Activated CD4-positive, alpha-beta T cell treated with anti-CD3 and anti-CD28 coated beads for 36 hours (primary cell): Measurements from ENCODE around the gene P2RY11. TPM values are rescaled to one million over a fixed set of nuclear protein-coding genes. Genes with fewer than 3 reads are reported as not detected.

ENCODE experiments used
- ATAC-seq: fragments of 200-7000 bp; cut with Tn5 transposase; one replicate; pipeline ENCODE4 v1.10.0; 2021; ENCODE audit warnings: mild to moderate bottlenecking, moderate library complexity
- CTCF ChIA-PET: fragments of 350-600 bp; sonication (Branson Sonifier 250); formaldehyde crosslinking; loops from one replicate; lab custom pipeline; 2021; ENCODE audit warnings: antibody characterized with exemption; lab: Charles Lee
- POLR2A ChIA-PET: fragments of 350-600 bp; sonication (Branson Sonifier 250); formaldehyde crosslinking; loops from one replicate; lab custom pipeline; 2021; ENCODE audit warnings: antibody characterized with exemption, inconsistent platforms; lab: Charles Lee
- DNase-seq: peaks from one replicate; pipeline ENCODE4 v3.0.0-alpha.2; 2020
- H3K27ac Mint-ChIP-seq: one replicate; pipeline ENCODE4 v1.8.0; 2021; ENCODE audit warnings: mixed read lengths
- H3K27me3 Mint-ChIP-seq: one replicate; pipeline ENCODE4 v1.8.0; 2021; ENCODE audit warnings: mixed read lengths
- H3K36me3 Mint-ChIP-seq: one replicate; pipeline ENCODE4 v1.8.0; 2021; ENCODE audit warnings: low read depth, mixed read lengths
- H3K4me1 Mint-ChIP-seq: one replicate; pipeline ENCODE4 v1.8.0; 2021; ENCODE audit warnings: mixed read lengths
- H3K4me3 Mint-ChIP-seq: one replicate; pipeline ENCODE4 v1.8.0; 2021; ENCODE audit warnings: mild to moderate bottlenecking, moderate library complexity, mixed read lengths
- H3K9me3 Mint-ChIP-seq: one replicate; pipeline ENCODE4 v1.8.0; 2021; ENCODE audit warnings: low read depth, mixed read lengths
- intact Hi-C, 2 experiments: fragments of 100-400 bp; cut with DNase I in 1 of 2; cut with micrococcal nuclease in 1 of 2; formaldehyde crosslinking; loops; one replicate each; pipeline versions ENCODE4 v1.14.2 to v1.15.1; 2022 to 2024; cut with DNase I, micrococcal nuclease
- total RNA-seq, 2 experiments: library from RNA; stranded (reverse); gene quantifications; one replicate each; pipeline ENCODE4 v1.2.3, GENCODE V29; 2021

The P2RY11 gene
- total RNA-seq, 2 experiments from 2014 or later: 46.4 to 52.1 TPM

DNA sequence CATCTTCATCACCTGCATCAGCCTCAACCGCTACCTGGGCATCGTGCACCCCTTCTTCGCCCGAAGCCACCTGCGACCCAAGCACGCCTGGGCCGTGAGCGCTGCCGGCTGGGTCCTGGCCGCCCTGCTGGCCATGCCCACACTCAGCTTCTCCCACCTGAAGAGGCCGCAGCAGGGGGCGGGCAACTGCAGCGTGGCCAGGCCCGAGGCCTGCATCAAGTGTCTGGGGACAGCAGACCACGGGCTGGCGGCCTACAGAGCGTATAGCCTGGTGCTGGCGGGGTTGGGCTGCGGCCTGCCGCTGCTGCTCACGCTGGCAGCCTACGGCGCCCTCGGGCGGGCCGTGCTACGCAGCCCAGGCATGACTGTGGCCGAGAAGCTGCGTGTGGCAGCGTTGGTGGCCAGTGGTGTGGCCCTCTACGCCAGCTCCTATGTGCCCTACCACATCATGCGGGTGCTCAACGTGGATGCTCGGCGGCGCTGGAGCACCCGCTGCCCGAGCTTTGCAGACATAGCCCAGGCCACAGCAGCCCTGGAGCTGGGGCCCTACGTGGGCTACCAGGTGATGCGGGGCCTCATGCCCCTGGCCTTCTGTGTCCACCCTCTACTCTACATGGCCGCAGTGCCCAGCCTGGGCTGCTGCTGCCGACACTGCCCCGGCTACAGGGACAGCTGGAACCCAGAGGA lies 2.6 kb downstream of the P2RY11 start:
- intact Hi-C loops: loop anchor here (1.0 to 2.0 kb wide), 3 partner anchors 15 to 179 kb away; no protein-coding TSS in a partner anchor
- Mint-ChIP-seq H3K27me3 (no peaks in the 10 kb centered on the region), H3K36me3 (peaks cover 74% of the 10 kb centered on the region), H3K27ac (peak overlapping the region; percentile 19), H3K4me1 (peaks cover 58% of the 10 kb centered on the region), H3K9me3 (no peaks in the 10 kb centered on the region), H3K4me3 (peak overlapping the region; percentile 15)
- ChIA-PET POLR2A (interaction anchor here (0.6 to 1.1 kb wide), 3 partner anchors 8 to 135 kb away, joined by 3 to 5 read pairs (median 3); partner anchors contain the start of gene PPAN), CTCF (interaction anchor here (0.5 to 2.2 kb wide), 9 partner anchors 8 to 212 kb away, joined by 3 to 9 read pairs (median 4); partner anchors contain the start of gene PPAN)
- no peak for ATAC-seq
- DNase-seq: no peak

DNA sequence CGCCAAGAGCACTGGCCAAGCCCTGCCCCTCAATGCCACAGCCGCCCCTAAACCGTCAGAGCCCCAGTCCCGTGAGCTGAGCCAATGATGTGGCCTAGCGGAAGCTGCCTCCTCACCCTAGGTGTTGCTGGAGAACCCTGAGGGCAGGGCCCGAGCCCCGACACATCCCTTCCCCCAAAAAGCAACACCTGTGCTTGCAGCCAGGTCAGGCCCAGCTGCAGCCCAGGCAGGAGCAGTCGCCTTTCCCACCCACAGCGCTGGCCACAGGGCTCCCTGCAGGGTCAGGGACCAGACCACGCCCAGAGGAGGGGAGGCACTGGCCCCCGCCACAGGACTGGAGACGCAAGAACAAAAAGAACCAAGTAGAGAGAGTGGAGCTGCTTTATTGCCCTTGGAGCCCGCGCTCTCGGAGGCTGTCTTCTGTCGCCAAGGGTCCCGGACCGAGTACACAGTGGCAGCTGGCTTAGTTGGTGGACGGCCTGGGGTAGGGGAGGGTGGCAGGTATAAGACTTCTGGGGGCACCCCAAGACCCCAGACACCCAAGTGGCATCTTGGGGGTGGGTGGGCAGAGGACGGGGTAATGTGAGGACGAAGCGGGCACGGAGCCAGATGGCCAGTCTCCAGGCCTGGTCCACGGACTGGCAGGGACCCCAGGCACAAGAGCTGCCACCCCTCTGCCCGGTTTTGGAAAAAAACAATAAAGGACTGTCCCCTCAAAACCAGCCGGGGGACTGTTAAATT lies 3.3 kb downstream of the P2RY11 start:
- intact Hi-C loops: loop anchor here in 1 of 2 experiments (5.0 kb wide), 1 partner anchor 183 kb away; no protein-coding TSS in a partner anchor
- no peak for ATAC-seq
- H3K36me3 Mint-ChIP-seq: peaks cover 71% of the 10 kb centered on the region
- H3K27me3 Mint-ChIP-seq: no peaks in the 10 kb centered on the region
- H3K4me3 Mint-ChIP-seq: peak overlapping the region; percentile 15
- peak; percentile 39 for DNase-seq
- H3K4me1 Mint-ChIP-seq: peaks cover 51% of the 10 kb centered on the region
- H3K27ac Mint-ChIP-seq: peak overlapping the region; percentile 19
- H3K9me3 Mint-ChIP-seq: no peaks in the 10 kb centered on the region
- CTCF ChIA-PET: interaction anchor here (0.5 to 2.2 kb wide), 4 partner anchors 9 to 135 kb away, joined by 3 to 9 read pairs (median 4); partner anchors contain the start of gene PPAN
- POLR2A ChIA-PET: interaction anchor here (0.6 to 1.1 kb wide), 4 partner anchors 9 to 134 kb away, joined by 3 to 5 read pairs (median 3); partner anchors contain the start of gene PPAN

DNA sequence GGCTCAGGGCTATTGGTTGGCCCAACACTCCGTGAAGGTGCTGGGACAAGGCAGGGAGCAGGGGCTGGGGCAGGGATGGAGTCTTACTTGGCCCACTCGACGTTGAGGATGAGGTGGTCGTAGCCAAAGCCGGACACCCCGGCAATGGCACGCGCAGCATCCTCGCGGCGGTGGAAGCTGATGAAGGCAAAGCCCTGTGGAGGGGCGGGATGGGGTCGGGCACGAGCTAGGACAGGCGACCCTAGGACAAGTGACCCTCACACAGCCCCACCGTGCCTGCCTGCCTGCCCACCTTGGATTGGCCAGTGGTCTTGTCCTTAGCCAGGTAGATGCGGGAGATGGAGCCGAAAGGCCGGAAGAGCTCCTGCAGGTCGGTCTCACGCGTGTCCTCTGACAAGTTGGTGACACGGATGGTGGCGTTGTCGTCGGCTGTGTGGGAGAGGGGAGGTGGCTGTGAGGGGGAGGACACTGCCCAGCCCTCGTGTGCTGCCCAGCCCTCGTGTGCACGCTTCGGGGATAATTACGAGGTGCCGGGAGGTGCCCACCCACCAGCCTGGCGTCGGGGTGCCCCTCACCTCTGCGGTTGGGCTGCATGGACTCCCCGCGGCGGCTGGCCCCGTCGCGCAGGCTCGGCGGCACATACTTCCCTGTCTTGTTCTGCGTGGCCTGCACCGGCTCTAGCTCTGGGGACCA lies 4.0 kb downstream of the P2RY11 start:
- peak; percentile 25 for DNase-seq
- H3K4me1 Mint-ChIP-seq: peaks cover 46% of the 10 kb centered on the region
- intact Hi-C loops: loop anchor here in 1 of 2 experiments (5.0 kb wide), 1 partner anchor 183 kb away; no protein-coding TSS in a partner anchor
- ChIA-PET CTCF (interaction anchor here (1.0 to 2.7 kb wide), 6 partner anchors 9 to 222 kb away, joined by 3 to 8 read pairs (median 4); partner anchors contain the start of gene PPAN), POLR2A (interaction anchor here (0.9 kb wide), 1 partner anchor 36 kb away, joined by 3 read pairs; no protein-coding TSS in a partner anchor)
- no peak overlapping the region for H3K4me3 Mint-ChIP-seq
- H3K27ac Mint-ChIP-seq: peak overlapping the region; percentile 42
- no peak for ATAC-seq
- H3K9me3 Mint-ChIP-seq: no peaks in the 10 kb centered on the region
- H3K27me3 Mint-ChIP-seq: no peaks in the 10 kb centered on the region
- peaks cover 66% of the 10 kb centered on the region for H3K36me3 Mint-ChIP-seq

DNA sequence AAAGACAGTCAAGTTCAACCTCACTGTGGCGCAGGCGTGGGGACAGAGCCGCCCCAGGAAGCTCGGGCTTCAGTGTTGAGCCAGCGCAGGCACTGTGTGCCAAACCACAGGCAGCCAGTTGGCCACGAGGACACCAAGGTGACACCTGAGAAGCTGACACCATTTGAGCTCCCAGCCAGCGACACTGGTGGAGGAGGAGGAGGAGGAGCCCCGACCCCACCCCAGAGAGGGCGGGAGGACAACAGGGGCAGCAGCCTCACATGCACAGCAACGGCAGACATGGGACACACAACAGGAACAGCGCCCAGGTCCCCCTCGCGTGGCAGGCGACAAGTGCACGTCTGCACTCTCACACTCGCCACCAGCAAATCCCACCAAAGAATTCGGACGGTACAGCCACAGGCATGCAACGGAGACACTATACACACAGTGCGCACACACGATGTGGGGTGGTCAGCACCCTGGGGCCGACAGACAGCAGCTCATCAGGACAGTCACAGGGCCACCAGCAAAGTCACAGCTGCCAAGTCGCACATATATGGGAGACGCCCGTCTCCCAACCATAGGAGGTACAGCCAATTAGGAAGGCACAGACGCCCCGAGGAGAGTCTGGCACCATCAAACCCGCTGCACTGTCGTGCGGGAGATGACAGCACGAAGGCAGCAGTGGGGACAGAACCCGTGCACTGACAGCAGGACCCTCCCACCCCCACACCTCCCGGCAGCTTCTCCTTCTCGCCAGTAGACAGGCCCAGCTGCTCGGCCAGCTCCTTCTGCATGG lies 4.8 kb downstream of the P2RY11 start:
- Mint-ChIP-seq H3K27me3 (no peaks in the 10 kb centered on the region), H3K27ac (peak overlapping the region; percentile 42), H3K9me3 (no peaks in the 10 kb centered on the region), H3K4me3 (no peak overlapping the region), H3K4me1 (peaks cover 42% of the 10 kb centered on the region), H3K36me3 (peaks cover 62% of the 10 kb centered on the region)
- CTCF ChIA-PET: interaction anchor here (1.0 to 2.7 kb wide), 5 partner anchors 10 to 221 kb away, joined by 3 to 8 read pairs (median 5); partner anchors contain the start of gene PPAN
- POLR2A ChIA-PET: interaction anchor here (0.7 to 0.9 kb wide), 3 partner anchors 12 to 805 kb away, joined by 3 to 5 read pairs (median 4); no protein-coding TSS in a partner anchor
- ATAC-seq (no peak), DNase-seq (peak; percentile 25)
- intact Hi-C loops: loop anchor here in 1 of 2 experiments (5.0 kb wide), 1 partner anchor 184 kb away; no protein-coding TSS in a partner anchor

DNA sequence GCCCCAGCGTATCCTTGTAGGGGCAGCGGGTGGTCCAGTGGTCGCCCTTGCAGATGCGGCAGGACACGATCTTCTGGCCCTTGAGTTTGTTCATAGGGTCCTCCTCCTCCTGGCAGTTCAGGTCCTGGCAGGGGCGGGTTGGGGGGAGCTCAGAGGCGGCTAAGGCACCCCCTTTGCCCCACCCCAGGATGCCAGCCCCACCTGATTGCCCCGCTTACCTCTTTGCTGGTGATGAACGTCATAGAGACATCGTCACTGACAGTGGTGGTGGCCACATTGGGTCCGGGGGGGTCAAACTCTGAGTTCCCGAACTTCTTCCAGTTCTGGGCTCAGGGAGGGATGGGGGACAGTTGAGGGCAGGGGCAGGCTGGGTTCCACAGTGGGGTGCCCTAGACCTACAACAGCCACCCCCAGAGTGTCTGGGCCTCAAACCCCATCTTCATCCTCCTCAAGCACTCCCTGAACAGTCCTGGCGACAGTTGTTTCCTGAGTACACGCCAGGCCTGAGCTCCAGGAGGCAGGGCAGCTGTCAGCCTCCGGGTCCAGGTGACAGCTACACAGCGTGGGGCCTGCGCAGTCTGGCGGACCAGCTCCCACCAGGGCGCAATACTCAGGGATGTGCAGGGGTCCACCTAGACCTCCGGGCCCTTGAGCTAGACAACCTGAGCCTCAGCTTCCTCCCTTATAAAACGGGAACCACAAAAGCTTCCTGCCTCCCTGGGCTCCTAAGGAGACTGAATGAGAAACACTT lies 5.5 kb downstream of the P2RY11 start:
- ChIA-PET POLR2A (interaction anchor here (0.6 to 0.8 kb wide), 2 partner anchors 228 to 806 kb away, joined by 4 to 6 read pairs; no protein-coding TSS in a partner anchor), CTCF (interaction anchor here (0.6 to 2.7 kb wide), 7 partner anchors 10 to 195 kb away, joined by 3 to 8 read pairs (median 3); partner anchors contain the start of genes ANGPTL6 and PPAN)
- intact Hi-C loops: loop anchor here in 1 of 2 experiments (5.0 kb wide), 1 partner anchor 185 kb away; no protein-coding TSS in a partner anchor
- H3K4me3 Mint-ChIP-seq: no peak overlapping the region
- H3K27me3 Mint-ChIP-seq: no peaks in the 10 kb centered on the region
- H3K27ac Mint-ChIP-seq: no peak overlapping the region
- peaks cover 54% of the 10 kb centered on the region for H3K36me3 Mint-ChIP-seq
- H3K4me1 Mint-ChIP-seq: peaks cover 34% of the 10 kb centered on the region
- ATAC-seq (no peak), DNase-seq (no peak)
- H3K9me3 Mint-ChIP-seq: no peaks in the 10 kb centered on the region

DNA sequence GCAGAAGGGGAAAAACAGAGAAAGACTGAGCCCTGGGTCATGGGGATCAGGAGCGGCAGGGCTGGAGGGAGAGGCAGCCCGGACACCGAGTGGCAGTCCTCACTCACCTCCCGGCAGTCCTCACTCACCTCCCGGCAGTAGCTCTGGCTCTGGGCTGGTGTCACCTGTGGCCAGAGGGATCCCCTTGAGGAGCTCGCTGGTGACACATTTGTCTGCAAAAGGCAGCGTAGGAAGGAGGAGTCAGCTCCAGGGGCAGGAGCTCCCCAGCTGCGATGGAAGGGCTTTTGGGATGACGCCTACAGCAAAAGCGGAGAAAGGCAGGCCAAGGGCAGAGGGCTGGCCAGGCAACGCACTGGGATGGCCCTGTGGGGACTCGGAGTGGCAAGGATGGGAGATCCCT lies 7.5 kb downstream of the P2RY11 start:
- peak overlapping the region; percentile 95 for H3K4me3 Mint-ChIP-seq
- ChIA-PET CTCF (interaction anchor here (0.9 to 1.7 kb wide), 5 partner anchors 11 to 114 kb away, joined by 3 to 4 read pairs (median 3); partner anchors contain the start of gene PPAN), POLR2A (no interaction called here)
- intact Hi-C loops: loop anchor here (1.0 to 5.0 kb wide), 5 partner anchors 13 to 187 kb away; partner anchors contain the start of genes DNMT1 (in 1 of the 2), PPAN (in 1 of the 2) and SHFL (in 1 of the 2)
- no peaks in the 10 kb centered on the region for H3K27me3 Mint-ChIP-seq
- peaks cover 19% of the 10 kb centered on the region for H3K4me1 Mint-ChIP-seq
- peak; percentile 31 for DNase-seq
- ATAC-seq: no peak
- H3K36me3 Mint-ChIP-seq: peaks cover 40% of the 10 kb centered on the region
- H3K9me3 Mint-ChIP-seq: no peaks in the 10 kb centered on the region
- peak overlapping the region; percentile 88 for H3K27ac Mint-ChIP-seq

DNA sequence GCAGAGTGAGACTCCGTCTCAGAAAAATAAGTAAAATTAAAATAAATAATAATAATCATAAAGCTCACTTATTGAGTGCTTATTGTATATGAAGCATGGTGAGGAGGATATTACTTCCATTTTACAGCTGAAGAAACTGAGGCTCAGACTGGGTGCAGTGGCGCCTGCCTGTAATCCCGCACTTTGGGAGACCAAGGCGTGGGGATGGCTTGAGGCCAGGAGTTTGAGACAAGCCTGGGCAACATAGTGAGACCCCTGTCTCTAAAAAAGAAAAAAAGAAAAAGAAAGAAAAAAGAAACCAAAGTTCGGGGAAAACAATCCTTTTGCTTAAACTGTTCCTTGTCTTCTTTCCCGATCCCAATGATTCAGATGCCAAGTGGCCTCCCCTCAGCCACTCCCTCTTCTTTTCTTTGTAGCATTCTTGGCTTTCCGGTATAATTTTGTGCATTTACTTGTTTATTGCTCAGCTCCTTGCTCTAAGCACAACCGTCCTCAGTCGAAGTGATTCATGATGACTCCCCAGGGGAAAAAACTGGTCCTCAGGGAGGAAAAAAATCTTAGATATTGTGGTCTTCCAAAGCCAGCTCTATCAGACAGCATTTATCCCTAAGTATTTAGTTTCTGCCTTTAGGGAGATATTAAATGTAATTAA lies 9.2 kb downstream of the P2RY11 start:
- intact Hi-C loops: loop anchor here (1.0 to 2.0 kb wide), 3 partner anchors 16 to 131 kb away; no protein-coding TSS in a partner anchor
- no peak overlapping the region for H3K4me3 Mint-ChIP-seq
- CTCF ChIA-PET: interaction anchor here (0.7 to 1.6 kb wide), 8 partner anchors 10 to 445 kb away, joined by 3 to 5 read pairs (median 4); no protein-coding TSS in a partner anchor
- POLR2A ChIA-PET: no interaction called here
- H3K9me3 Mint-ChIP-seq: no peaks in the 10 kb centered on the region
- peaks cover 31% of the 10 kb centered on the region for H3K36me3 Mint-ChIP-seq
- no peak for ATAC-seq
- peaks cover 15% of the 10 kb centered on the region for H3K4me1 Mint-ChIP-seq
- H3K27ac Mint-ChIP-seq: no peak overlapping the region
- no peaks in the 10 kb centered on the region for H3K27me3 Mint-ChIP-seq
- DNase-seq: no peak

DNA sequence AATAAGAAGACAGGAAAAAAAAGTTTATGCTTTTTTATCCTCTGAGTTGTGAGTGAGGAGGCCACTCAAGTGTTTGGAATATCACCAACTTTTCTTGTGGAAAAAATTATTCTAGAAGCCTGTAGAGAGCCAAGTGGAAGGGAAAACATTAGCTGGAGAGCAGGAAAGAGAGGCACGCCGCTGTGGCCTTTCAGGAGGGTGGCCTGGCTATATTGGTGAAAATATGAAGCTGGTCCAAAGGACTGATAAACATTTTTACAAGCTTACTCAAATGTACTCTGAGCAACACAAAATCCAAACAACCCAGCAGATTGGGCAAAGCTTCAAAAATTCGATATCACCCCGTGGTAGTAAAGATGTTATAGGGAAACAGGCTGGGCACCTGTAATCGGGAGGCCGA lies 10.6 kb downstream of the P2RY11 start:
- CTCF ChIA-PET: interaction anchor here (0.9 to 1.6 kb wide), 3 partner anchors 9 to 128 kb away, joined by 3 to 5 read pairs (median 4); no protein-coding TSS in a partner anchor
- intact Hi-C loops: no loop called here
- POLR2A ChIA-PET: no interaction called here
- Mint-ChIP-seq H3K4me1 (peaks cover 9% of the 10 kb centered on the region), H3K4me3 (no peak overlapping the region), H3K27ac (no peak overlapping the region), H3K36me3 (peaks cover 19% of the 10 kb centered on the region), H3K27me3 (no peaks in the 10 kb centered on the region), H3K9me3 (no peaks in the 10 kb centered on the region)
- ATAC-seq: no peak
- no peak for DNase-seq

DNA sequence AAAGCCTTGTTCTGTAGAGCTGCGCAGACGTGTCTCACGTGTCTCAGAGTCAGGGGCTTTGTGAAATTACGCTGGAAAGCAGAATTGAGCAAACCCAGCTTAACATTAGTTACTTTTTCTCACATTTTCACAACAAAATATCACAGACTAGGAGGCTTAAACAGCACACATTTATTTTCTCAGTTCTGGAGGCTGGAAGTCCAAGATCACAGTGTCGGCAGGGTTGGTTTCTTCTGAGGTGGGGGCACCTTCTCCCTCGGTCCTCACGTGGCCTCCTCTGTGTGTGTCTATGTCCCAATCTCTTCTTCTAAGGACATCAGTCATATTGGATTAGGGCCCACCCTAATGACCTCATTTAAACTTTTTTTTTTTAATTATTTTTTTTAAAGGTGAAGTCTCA lies 12.9 kb downstream of the P2RY11 start:
- CTCF ChIA-PET: no interaction called here
- H3K9me3 Mint-ChIP-seq: no peaks in the 10 kb centered on the region
- DNase-seq: no peak
- POLR2A ChIA-PET: no interaction called here
- H3K4me3 Mint-ChIP-seq: no peak overlapping the region
- peaks cover 12% of the 10 kb centered on the region for H3K36me3 Mint-ChIP-seq
- intact Hi-C loops: no loop called here
- H3K27me3 Mint-ChIP-seq: no peaks in the 10 kb centered on the region
- peaks cover 2% of the 10 kb centered on the region for H3K4me1 Mint-ChIP-seq
- no peak overlapping the region for H3K27ac Mint-ChIP-seq
- ATAC-seq: no peak
